Skeletal muscle cell (primary cell): Measurements from ENCODE around the gene C19orf73.

ENCODE experiments used
- DNase-seq: peaks from one replicate; pipeline ENCODE4 v3.0.0-alpha.2; 2010; ENCODE audit warnings: low read depth
- H3K4me3 ChIP-seq: 2 replicates; pipeline ENCODE4 v1.5.1; 2011; ENCODE audit warnings: low read depth, mild to moderate bottlenecking, control low read depth, low read length, moderate library complexity

C19orf73 gene, protein sequence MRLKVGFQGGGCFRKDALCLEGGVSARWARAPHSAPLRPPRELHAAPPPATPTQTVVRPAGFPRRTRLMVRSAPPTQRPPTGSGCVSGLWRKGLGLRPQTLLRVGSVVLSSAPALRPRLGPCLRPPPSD

DNA sequence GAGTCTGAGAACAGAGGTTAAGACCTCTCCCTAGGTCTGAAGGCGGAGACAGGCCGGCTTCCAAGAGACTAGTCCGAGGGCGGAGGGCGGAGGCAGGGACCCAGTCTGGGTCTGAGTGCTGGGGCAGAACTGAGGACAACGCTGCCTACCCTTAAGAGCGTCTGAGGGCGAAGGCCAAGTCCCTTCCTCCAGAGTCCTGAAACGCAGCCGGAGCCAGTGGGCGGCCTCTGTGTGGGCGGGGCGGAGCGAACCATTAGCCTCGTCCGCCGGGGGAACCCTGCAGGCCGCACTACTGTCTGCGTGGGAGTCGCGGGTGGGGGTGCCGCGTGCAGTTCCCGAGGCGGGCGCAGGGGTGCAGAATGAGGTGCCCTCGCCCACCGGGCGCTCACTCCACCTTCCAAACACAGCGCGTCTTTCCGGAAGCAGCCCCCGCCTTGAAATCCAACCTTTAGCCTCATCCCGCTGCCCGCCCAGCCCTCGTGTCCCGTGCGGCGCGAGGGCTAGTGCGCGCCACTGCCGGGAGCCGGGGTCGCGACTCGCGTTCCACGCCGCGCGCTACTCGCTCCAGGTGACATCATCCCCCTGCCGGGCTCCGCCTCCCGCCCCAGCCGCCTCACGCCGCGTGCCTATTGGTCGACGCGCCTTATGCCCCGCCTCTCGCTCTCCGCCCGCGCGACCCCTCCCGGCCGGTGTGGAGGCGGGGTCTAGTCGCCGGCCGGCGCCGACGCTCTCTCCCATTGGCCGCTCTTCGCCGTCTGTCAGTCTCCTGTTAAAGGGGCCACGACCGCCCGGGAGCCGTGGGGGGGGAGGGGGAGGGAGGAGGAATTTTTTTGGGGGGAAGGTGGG, at the start of gene C19orf73:
C19orf73 (minus strand) TSS at position 579 of the 846 bp plus-strand sequence; CDS start at position 458, 121 bp downstream.
- peak within 1 kb of the TSS; percentile 70 for H3K4me3 ChIP-seq
- peak; percentile 76 for DNase-seq

DNA sequence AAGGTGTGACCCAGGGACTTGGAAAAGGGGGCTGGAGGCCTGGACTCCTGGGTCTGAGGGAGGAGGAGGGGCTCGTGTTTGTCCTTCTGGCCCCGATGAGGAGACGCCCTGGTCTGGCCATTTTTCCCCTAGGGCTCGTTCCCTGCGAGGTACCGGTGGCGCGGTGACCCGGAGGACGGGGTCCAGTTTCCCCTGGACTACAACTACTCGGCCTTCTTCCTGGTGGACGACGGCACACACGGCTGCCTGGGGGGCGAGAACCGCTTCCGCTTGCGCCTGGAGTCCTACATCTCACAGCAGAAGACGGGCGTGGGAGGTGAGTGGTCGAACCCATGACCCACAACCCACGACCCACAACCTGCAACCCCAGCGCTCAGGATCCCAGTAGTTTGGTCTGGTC, 49.5 kb upstream of the C19orf73 start:
- no peak for DNase-seq
- no peak overlapping the region for H3K4me3 ChIP-seq

DNA sequence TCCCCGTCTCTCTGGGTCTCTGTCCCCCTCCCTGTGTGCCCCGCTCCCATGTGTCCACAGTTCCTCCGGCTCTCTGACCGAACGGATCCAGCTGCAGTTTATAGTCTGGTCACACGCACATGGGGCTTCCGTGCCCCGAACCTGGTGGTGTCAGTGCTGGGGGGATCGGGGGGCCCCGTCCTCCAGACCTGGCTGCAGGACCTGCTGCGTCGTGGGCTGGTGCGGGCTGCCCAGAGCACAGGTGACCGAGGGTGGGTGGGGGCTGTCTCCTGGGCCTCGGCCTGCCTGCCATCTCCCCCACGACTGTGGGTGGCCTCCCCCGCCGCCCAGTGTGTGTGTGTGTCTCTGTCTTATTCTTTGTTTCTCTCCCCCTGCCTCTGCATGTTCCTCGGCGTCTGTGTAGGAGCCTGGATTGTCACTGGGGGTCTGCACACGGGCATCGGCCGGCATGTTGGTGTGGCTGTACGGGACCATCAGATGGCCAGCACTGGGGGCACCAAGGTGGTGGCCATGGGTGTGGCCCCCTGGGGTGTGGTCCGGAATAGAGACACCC, 49.0 kb upstream of the C19orf73 start:
- H3K4me3 ChIP-seq, result no peak overlapping the region
- DNase-seq, result no peak

DNA sequence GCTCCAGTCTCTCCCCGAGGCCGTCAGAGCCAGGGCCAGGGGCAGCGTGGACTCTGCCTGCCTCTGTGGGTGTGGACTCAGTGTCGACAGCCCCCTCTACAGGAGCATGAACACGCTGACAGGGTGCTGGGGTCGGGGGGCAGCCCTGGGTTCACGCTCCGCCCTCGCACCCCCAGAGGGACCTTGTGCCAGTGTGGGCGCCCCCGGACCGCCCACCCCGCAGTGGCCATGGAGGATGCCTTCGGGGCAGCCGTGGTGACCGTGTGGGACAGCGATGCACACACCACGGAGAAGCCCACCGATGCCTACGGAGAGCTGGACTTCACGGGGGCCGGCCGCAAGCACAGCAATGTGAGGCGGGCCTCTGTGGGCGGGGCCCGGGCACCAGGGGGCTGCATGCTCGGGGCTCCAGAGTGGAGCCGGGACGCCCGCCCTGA, 46.9 kb upstream of the C19orf73 start:
- no peak for DNase-seq
- H3K4me3 ChIP-seq, result no peak overlapping the region

DNA sequence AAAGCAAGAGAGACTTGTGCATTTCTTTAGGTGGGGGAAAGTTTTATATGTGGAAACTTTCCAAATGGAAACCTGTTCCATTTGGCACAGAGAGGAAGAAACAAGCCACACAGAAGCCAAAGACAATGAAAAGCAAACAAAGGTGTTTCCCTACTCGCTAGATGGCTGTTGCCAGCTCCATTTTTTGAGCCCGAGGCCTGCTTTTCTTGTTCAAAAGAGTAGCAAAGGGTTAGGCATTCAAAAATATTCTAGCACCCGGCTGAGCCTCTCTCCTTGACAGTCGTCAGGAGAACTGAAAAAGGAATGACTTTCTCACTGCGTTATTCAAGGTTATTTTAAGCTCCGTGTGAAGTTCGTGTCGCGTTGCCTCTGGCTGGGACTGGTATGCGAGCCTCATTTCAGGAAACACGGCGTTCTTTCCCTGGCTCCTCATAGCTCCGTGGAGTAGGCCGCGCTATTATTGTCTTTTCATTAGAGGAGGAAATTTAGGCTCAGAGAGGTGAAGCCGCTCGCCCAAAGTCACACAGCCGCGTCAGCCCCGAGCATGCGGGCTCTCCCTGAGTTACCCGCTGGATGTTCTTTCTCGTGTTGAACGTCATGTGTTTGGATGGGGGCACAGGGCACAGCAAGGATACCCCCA, 46.3 kb upstream of the C19orf73 start:
- no peak for DNase-seq
- no peak overlapping the region for H3K4me3 ChIP-seq

DNA sequence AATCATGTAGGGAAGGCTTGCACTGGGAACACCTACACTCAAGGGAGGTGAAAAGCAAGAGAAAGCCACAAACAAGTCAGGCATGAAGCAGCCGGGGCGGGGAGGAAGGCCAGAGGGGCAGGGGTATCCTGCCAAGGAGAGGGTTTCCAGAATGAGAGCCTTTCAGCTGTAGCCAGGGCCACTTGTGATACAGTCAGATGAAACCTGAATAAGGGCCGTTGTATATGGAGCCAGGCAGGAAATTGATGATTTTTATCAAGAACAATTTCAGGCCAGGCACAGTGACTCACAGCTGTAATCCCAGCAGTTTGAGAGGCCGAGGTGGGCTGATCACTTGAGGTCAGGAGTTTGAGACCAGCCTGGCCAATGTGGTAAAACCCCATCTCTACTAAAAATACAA, 43.0 kb upstream of the C19orf73 start:
- H3K4me3 ChIP-seq, result no peak overlapping the region
- no peak for DNase-seq

DNA sequence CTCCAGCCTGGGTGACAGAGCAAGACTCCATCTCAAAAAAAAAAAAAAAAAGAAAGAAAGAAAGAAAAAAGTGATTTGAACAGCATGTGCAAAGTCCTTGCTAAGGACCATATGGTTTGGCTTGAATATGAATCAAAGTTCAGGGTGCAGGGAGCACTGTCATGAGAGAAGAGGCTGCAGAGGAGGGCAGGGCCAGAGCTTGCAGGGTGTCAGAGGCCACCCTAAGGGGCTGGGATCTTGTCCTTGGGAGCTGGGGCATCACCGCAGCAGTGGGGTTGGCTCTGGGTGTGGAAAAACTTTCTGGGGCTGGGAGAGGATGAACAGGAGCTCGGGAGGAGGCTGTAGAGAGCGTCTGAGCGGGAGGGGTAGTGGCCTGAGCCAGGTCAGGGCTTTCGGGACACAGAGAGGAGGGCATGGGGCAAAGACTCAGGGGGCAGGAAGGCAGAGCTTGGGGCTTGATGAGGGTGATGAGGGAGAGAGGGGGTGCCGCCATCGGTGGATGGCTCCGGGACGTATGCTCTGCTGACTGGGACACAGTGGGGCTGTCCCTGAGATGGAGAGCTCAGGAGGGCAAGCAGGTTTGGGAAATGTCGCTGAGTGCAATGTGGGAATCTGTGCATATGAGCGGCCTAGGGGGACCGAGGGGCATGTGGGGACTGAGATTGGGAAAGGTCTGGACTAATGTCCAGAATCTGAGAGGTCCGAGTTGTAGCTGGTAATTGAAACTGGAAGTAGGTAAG, 41.7 kb upstream of the C19orf73 start:
- no peak overlapping the region for H3K4me3 ChIP-seq
- no peak for DNase-seq

DNA sequence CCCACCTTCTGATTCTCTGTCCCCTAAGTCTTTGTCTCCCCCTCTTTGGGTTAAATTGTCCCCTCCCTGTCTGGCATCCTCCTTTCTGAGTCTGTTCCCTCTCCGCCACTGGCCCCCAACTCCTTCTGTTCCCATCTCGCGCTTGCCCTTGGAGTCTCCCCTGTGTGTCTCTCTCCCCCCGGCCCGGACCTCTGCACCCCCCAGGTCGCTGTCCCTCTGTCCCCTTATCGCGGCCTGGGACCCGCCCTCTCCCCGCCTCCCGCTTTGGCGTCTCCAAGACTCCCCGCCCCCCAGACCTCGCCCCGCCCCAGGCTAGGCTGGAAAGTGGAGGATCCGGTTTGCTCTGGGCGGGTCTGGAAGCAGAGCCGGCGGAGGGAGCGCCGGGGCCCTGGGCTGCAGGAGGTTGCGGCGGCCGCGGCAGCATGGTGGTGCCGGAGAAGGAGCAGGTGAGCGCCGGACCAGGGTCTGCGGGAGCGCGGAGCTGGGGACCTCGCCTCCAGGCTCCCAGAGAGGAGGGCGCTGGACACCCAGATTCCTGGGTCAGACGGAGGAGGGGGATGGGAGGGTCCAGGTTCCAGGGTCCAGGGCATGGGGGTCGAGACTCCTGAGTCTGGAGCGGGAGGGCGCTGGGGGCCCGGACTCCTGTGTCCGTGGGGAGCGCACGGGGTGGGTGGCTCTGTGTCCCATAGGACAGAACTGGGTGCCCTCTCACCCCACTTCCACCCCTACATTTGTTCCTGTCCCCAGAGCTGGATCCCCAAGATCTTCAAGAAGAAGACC, 38.7 kb upstream of the C19orf73 start, which contains the start of gene TRPM4:
TRPM4 (plus strand) TSS at position 348 of the 780 bp plus-strand sequence; CDS start at position 423, 75 bp downstream.
- DNase-seq, result no peak
- peak within 1 kb of the TSS; percentile 89 for H3K4me3 ChIP-seq

DNA sequence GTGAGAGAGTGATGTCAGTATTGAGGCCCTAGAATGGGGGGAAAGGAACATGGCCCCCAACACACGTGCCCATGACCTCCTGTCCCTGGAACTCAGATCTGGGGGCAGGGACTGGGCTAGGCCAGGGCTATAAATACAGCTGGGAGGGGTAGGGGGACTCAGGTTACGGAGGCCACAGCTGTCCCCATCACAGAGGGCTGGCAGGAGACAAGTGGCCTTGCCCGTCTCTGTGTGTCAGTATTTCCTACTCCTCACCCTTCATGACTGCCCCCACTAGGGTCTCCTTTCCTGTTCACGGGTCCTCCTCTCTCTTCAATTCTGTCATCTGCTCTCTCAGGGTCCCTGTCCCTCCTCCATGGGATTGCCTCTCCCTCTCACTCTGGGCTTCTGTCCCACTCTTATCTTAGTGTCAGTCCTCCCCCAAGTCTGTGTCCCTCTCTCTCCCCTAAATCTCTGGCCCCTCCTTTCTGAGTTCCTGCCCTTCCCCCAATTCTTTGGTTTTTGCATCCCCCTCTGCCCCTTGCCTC, 36.9 kb upstream of the C19orf73 start:
- no peak overlapping the region for H3K4me3 ChIP-seq

DNA sequence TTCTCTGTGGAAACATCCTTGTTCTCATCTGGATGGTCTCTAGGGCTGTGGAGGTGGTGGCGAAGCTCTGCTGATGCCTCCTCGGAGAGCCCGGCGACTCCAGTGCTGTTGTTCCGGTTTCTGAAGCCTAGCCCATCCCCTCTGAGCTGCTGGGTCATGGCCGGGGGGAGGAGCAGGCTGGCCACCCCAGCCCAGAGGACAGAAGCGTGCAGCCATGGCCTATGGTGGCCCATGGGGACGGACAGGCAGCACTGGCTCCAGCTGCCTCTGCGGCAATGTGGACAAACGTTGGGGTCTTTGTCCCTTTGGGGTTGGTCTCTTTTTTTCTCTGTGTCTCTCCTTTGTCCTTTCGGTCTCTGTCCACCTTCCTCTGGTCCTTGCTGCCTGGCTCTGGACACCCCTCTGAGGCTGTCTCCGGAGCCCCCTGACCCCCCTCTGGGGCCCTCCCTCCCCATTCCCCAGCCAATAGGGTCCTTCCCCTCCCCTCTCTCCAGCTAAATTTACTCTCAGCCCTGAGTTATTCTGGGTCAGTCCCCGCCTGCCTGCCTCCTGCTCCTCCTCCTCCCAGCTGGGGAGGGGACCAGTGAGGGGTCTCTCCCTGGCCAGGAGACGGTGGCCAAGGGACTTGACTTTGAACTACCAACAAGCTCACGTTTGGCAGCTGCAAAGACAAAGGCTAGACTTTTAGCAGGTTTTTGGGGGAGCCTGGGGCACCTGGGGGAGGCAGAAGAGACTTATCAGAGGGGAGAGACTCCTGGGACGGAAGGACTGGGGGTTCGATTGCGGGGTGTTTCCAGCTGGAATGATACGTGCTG, 36.3 kb upstream of the C19orf73 start, which contains the start of gene HRC:
HRC (minus strand) TSS at position 392 of the 815 bp plus-strand sequence; CDS start at position 233, 159 bp downstream.
- no peak for DNase-seq

More for the DNA sequence above, 36.9 kb upstream of the C19orf73 start:
- no peak for DNase-seq

DNA sequence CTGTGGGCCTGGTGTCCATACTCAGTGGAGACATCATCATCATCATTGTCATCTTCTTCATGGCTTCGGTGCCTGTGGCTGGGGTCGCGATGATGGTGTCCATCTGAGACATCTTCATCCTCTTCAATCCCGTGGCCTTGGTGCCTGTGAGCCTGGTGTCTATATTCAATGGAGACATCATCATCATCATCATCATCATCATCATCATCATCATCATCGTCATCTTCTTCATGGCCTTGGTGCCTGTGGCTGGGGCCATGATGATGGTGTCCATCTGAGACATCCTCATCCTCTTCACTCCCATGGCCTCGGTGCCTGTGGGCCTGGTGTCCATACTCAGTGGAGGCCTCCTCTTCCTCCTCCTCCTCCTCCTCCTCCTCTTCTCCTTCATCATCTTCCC, 35.3 kb upstream of the C19orf73 start:
- no peak overlapping the region for H3K4me3 ChIP-seq
- DNase-seq, result no peak

More for the DNA sequence above, 36.3 kb upstream of the C19orf73 start, which contains the start of gene HRC:
- no peak within 1 kb of the TSS for H3K4me3 ChIP-seq

DNA sequence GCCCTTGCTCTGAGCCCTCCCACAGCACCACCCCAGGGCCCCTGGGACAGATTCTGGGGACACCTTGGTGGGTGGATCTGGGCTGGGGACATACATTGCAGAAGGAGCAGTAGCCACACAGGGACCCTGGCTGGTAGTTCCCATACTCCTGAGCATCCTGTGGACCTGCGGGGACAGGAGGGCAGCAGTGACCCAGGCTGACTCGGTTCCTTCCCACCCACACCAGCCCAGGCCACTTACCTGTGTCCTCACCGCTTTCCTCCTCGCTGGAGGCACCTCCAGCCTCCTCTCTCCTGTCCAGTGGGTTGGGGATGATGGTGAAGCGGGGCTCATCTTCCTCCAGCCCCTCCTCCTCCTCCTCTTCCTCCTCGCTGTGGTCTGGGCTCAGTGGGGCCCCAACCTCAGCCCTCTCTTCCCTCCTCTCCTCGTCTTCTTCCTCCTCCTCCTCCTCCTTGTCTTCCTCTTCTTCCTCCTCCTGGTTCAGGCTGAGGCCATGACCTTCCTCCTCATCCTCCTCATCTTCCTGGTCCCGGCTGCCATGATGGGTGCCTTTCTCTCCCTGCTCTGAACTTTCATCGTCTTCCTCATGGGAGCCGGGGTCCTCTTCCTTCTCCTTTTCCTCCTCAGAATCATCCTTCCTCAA, 34.3 kb upstream of the C19orf73 start:
- H3K4me3 ChIP-seq, result no peak overlapping the region
- DNase-seq, result no peak

DNA sequence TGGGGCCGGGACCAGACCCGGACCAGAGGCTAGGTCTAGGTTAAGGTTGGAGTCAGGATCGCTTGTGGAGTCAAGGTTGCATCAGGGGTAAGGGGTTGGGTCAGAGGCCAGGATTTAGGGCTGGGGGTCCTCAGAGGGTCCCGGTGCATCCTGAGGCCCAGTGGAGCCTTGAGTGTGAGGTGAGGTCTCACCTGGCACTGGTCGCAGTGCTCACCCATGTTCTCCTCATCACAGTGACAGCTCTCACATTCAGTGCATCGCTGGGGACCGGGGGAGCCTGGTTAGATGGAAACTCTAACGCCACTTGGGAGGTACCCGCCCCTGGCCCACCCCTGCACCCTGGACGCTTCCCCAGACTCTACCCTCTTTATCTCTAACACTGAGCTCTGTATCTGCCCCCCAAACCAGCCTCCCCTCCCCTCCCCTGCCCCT, 33.2 kb upstream of the C19orf73 start:
- H3K4me3 ChIP-seq, result no peak overlapping the region
- DNase-seq, result no peak

DNA sequence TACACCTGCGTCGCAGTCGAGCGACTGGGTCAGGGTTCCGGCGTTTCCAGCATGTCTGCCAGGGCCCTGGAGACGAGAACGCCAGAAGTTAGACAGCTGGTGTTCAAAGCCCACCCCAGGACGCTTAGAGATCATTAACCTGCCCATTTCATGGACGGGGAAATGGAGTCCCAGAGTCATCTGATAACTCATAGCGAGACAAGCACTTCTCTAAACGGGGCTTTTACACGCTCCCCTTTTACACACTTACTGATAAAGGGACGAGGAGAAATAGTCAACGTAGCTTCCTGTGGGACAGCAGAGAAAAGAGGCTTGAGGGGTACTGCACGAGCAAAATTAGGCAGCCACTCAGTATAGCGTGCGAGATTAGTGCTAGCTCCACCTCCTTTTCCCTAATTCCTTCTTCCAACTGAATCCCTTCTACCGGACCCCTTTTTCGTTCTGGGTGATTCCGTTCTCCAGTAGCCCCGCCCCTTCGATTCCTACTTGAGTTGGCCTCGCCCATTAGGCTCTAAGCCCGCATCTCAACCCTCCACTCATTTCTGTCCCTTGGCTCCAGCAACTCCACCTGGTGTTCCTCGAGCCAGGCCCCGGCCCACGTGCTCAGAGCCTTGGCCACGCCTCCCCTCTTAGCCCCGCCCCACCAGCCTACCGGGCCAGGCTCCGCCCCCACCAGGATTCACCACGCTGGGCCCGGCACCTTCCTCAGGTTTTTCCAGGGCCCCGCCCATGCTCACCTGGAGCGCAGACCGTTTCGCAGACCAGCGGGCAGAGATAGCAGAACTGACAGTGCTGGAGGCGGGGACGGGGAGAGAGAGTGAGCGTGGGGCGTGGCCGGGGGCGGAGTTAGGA, 32.5 kb upstream of the C19orf73 start:
- DNase-seq, result no peak
- H3K4me3 ChIP-seq, result peak overlapping the region; percentile 92

DNA sequence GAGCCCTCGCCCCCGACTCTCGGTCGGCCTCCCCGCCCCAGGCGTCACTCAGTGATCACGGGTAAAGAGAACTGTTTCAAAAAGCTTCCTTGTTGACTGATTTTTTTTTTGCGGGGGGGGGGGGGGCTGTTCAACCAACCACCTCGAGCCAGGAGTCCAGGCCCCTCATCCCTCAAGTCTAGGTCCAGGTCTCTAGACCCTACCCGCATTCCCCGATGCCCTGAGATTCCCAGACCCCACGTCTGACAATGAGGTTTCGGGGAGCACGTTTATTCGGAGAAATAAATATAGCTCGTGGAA, 32.0 kb upstream of the C19orf73 start:
- DNase-seq, result no peak
- peak overlapping the region; percentile 92 for H3K4me3 ChIP-seq
